CD4-positive, alpha-beta T cell (primary cell): ENCODE measurements around the gene SFT2D1. TPM values are rescaled to one million over a fixed set of nuclear protein-coding genes. Genes with fewer than 3 reads are reported as not detected.

Experiments
- ATAC-seq: fragments of 200-7000 bp; cut with Tn5 transposase; one replicate; pipeline ENCODE4 v1.10.0; 2022; ENCODE audit warnings: mild to moderate bottlenecking; ENCODE audit not compliant: poor library complexity
- CTCF ChIA-PET: fragments of 350-600 bp; sonication (Branson Sonifier 250); formaldehyde crosslinking; loops from one replicate; lab custom pipeline; 2021; ENCODE audit warnings: antibody characterized with exemption, inconsistent platforms; lab: Charles Lee
- POLR2A ChIA-PET: fragments of 350-600 bp; sonication (Branson Sonifier 250); formaldehyde crosslinking; loops from one replicate; lab custom pipeline; 2021; ENCODE audit warnings: antibody characterized with exemption, inconsistent platforms; lab: Charles Lee
- DNase-seq, 14 experiments: peaks; one replicate each; pipeline ENCODE4 v3.0.0-alpha.2; 2013 to 2020; ENCODE audit warnings: mixed read lengths in 2 of 14
- H3K27ac ChIP-seq, 2 donors: one replicate each; pipeline versions ENCODE4 v1.5.1 to v1.7.0; 2013; ENCODE audit warnings: low read length in 2 of 2, low read depth in 1 of 2, mild to moderate bottlenecking in 1 of 2
- H3K27me3 ChIP-seq, 2 experiments: 1 replicate in 1 of 2; 2 replicates in 1 of 2; pipeline versions ENCODE4 v1.6.1 to v1.7.0; 2013; ENCODE audit warnings: low read length in 2 of 2, control low read depth in 1 of 2, mild to moderate bottlenecking in 1 of 2, moderate library complexity in 1 of 2; ENCODE audit not compliant: insufficient read depth in 2 of 2, control insufficient read depth in 1 of 2
- H3K36me3 ChIP-seq: one replicate; pipeline ENCODE4 v1.6.1; 2013; ENCODE audit warnings: low read length, control low read depth; ENCODE audit not compliant: insufficient read depth
- H3K4me1 ChIP-seq: one replicate; pipeline ENCODE4 v1.6.1; 2013; ENCODE audit warnings: low read length, control low read depth; ENCODE audit not compliant: insufficient read depth
- H3K4me3 ChIP-seq: one replicate; pipeline ENCODE4 v1.5.1; 2013; ENCODE audit warnings: mild to moderate bottlenecking, low read length, moderate library complexity
- H3K9me3 ChIP-seq, 2 experiments: 1 replicate in 1 of 2; 2 replicates in 1 of 2; pipeline versions ENCODE4 v1.6.1 to v1.7.0; 2013; ENCODE audit warnings: low read length in 2 of 2, mild to moderate bottlenecking in 2 of 2, control low read depth in 1 of 2, moderate library complexity in 1 of 2; ENCODE audit not compliant: control insufficient read depth in 1 of 2, insufficient read depth in 1 of 2
- H3K27ac Mint-ChIP-seq: one replicate; pipeline ENCODE4 v1.8.0; 2020; ENCODE audit warnings: mixed read lengths
- H3K27me3 Mint-ChIP-seq: one replicate; pipeline ENCODE4 v1.8.0; 2021; ENCODE audit warnings: mixed read lengths
- H3K36me3 Mint-ChIP-seq: one replicate; pipeline ENCODE4 v1.8.0; 2021; ENCODE audit warnings: low read depth, mixed read lengths
- H3K4me1 Mint-ChIP-seq: one replicate; pipeline ENCODE4 v1.8.0; 2021; ENCODE audit warnings: low read depth, mixed read lengths
- H3K4me3 Mint-ChIP-seq: one replicate; pipeline ENCODE4 v1.8.0; 2020; ENCODE audit warnings: mild to moderate bottlenecking, mixed read lengths
- H3K9me3 Mint-ChIP-seq: one replicate; pipeline ENCODE4 v1.8.0; 2020; ENCODE audit warnings: mixed read lengths
- intact Hi-C, 2 experiments: fragments of 100-400 bp; cut with DNase I in 1 of 2; cut with micrococcal nuclease in 1 of 2; formaldehyde crosslinking; loops; one replicate each; pipeline versions ENCODE4 v1.15.1 to v1.9.0; 2023 to 2025; cut with DNase I, micrococcal nuclease
- total RNA-seq, 174 experiments: library from RNA in 2 of 174; stranded (reverse) in 2 of 174; gene quantifications; one replicate each; pipeline ENCODE4 v1.2.3 and lab custom pipeline; 2021 to 2026
- TF ChIP-seq, protein P1 (sequence below): fragments of 200-600 bp; IDR thresholded peaks from one replicate; pipeline ENCODE4 v1.8.0; 2022; ENCODE audit warnings: antibody characterized with exemption, mild to moderate bottlenecking

Gene SFT2D1
- total RNA-seq, 2 experiments from 2014 or later = 10.4 to 12.5 TPM

DNA sequence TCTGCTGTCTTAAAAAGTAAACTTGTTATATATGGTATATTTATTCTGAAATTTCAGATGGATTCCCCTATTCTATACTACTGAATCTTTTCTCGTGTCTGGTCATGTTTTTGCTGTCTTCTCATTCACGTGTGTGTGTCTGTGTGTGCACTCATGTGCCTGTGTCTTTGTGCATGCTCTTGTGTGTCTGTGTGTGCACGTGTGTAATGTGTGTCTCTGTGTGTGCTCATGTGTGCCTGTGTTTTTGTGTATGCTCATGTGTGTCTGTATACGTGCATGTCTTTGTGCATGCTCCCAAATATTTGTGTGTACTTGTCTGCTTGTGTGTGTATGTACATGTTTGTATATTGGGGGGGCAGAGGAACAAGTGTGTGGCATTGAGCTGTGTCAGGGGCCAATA, 68.2 kb downstream of the SFT2D1 start:
- TF ChIP-seq, protein P1, sequence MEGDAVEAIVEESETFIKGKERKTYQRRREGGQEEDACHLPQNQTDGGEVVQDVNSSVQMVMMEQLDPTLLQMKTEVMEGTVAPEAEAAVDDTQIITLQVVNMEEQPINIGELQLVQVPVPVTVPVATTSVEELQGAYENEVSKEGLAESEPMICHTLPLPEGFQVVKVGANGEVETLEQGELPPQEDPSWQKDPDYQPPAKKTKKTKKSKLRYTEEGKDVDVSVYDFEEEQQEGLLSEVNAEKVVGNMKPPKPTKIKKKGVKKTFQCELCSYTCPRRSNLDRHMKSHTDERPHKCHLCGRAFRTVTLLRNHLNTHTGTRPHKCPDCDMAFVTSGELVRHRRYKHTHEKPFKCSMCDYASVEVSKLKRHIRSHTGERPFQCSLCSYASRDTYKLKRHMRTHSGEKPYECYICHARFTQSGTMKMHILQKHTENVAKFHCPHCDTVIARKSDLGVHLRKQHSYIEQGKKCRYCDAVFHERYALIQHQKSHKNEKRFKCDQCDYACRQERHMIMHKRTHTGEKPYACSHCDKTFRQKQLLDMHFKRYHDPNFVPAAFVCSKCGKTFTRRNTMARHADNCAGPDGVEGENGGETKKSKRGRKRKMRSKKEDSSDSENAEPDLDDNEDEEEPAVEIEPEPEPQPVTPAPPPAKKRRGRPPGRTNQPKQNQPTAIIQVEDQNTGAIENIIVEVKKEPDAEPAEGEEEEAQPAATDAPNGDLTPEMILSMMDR = no peak
- H3K4me1 Mint-ChIP-seq = peaks cover 8% of the 10 kb centered on the region
- H3K27ac Mint-ChIP-seq = no peak overlapping the region

DNA sequence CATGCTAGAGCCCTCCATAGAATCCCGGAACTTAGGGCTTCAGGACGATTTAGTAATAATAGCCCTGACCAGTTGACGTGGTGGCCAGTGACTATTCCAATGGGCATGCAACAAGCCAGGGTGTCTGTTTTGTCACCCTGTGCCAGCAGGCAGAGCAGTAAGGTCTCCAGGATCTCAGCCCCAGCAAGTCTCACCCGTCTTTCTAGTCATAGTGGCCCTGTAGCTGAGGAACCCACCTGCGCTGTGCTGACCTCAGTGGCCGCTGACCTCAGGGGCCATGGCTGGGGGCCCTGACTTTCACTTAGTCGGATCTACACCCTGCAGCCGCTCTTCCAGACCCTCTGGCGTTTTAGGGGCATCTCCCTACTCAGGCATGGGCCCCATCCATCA, 71.0 kb downstream of the SFT2D1 start:
- intact Hi-C loops = loop anchor here in 1 of 2 experiments (10.0 kb wide), 1 partner anchor 243 kb away; no protein-coding TSS in a partner anchor
- POLR2A ChIA-PET = no interaction called here
- H3K4me1 Mint-ChIP-seq = peaks cover 8% of the 10 kb centered on the region
- no peak overlapping the region for H3K4me3 Mint-ChIP-seq
- no peak overlapping the region for H3K27ac ChIP-seq
- H3K9me3 Mint-ChIP-seq = no peaks in the 10 kb centered on the region
- H3K4me3 ChIP-seq = no peak overlapping the region
- CTCF ChIA-PET = no interaction called here
- H3K36me3 Mint-ChIP-seq = no peaks in the 10 kb centered on the region
- no peaks in the 10 kb centered on the region for H3K9me3 ChIP-seq
- TF ChIP-seq, protein P1 = no peak
- H3K27me3 Mint-ChIP-seq = peaks cover 12% of the 10 kb centered on the region
- DNase-seq (no peak), ATAC-seq (no peak)
- peaks cover 10% of the 10 kb centered on the region for H3K4me1 ChIP-seq
- H3K36me3 ChIP-seq = no peaks in the 10 kb centered on the region
- H3K27me3 ChIP-seq = peaks cover 0 to 3% of the 10 kb centered on the region in 2 experiments
- no peak overlapping the region for H3K27ac Mint-ChIP-seq

More for the DNA sequence above, 68.2 kb downstream of the SFT2D1 start:
- peaks cover 0 to 3% of the 10 kb centered on the region in 2 experiments for H3K27me3 ChIP-seq
- peaks cover 12% of the 10 kb centered on the region for H3K27me3 Mint-ChIP-seq
- peaks cover 10% of the 10 kb centered on the region for H3K4me1 ChIP-seq
- POLR2A ChIA-PET = no interaction called here
- H3K4me3 Mint-ChIP-seq = no peak overlapping the region
- H3K36me3 Mint-ChIP-seq = no peaks in the 10 kb centered on the region
- H3K27ac ChIP-seq = no peak overlapping the region
- no peaks in the 10 kb centered on the region for H3K36me3 ChIP-seq
- no peaks in the 10 kb centered on the region for H3K9me3 ChIP-seq
- H3K9me3 Mint-ChIP-seq = no peaks in the 10 kb centered on the region
- H3K4me3 ChIP-seq = no peak overlapping the region
- no peak for DNase-seq
- no peak for ATAC-seq
- intact Hi-C loops = loop anchor here in 1 of 2 experiments (10.0 kb wide), 1 partner anchor 241 kb away; no protein-coding TSS in a partner anchor
- CTCF ChIA-PET = no interaction called here

DNA sequence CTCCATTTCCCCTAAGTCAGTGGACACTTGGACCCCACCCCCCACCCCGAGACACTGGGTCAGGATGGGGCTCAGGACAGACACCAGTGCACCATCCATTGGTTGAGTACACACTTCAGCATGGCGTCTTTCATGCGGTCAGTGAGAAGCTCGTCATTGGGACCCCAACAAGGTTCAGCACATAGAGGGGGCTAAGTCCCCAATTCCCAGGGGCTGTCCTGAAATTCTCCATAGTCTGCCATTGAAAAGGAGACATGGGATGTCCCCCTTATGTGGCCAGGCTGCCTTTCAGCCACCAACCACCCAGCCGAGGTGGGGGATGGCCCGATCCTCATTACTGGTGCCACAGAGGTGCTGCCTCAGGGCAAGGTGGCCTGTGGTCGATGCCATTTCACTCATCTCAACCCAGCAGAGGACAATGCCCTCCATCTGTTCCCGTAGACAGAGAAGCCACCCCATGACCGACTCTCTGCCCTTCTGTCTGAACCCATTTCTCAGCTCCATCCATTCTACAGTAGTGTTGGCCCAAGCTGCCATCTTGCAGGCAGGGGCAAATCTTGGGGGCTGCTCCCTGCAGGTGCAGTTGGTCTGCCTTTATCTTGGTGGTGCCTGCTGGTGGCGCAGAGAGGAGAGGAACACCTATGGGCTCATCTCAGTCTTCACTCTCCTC, 71.5 kb downstream of the SFT2D1 start:
- ChIA-PET CTCF (no interaction called here), POLR2A (no interaction called here)
- Histone ChIP-seq H3K27ac (no peak overlapping the region), H3K36me3 (no peaks in the 10 kb centered on the region), H3K4me1 (peaks cover 8% of the 10 kb centered on the region), H3K9me3 (no peaks in the 10 kb centered on the region), H3K4me3 (no peak overlapping the region), H3K27me3 (peaks cover 0 to 3% of the 10 kb centered on the region in 2 experiments)
- Mint-ChIP-seq H3K4me3 (no peak overlapping the region), H3K36me3 (no peaks in the 10 kb centered on the region), H3K27me3 (peaks cover 8% of the 10 kb centered on the region), H3K27ac (no peak overlapping the region), H3K4me1 (peaks cover 5% of the 10 kb centered on the region), H3K9me3 (no peaks in the 10 kb centered on the region)
- DNase-seq (no peak), ATAC-seq (no peak)
- TF ChIP-seq, protein P1 = no peak
- intact Hi-C loops = loop anchor here in 1 of 2 experiments (10.0 kb wide), 1 partner anchor 244 kb away; no protein-coding TSS in a partner anchor

Other genes with a start within 250 kb of the SFT2D1 start
- not detected for gene TBXT, start 174.7 kb downstream of the SFT2D1 start, total RNA-seq
- gene PRR18, start 34.2 kb downstream of the SFT2D1 start, total RNA-seq = not detected
- 10 to 100 TPM; 17.4 to 19.3 TPM for gene MPC1, start 40.4 kb upstream of the SFT2D1 start, total RNA-seq
- gene RAMACL, start 244.1 kb upstream of the SFT2D1 start, total RNA-seq = under 1 TPM; 0.52 to 0.75 TPM